GM06990 (cell line): ENCODE measurements around the gene LPP.

Experiments used
- DNase-seq: peaks from one replicate; pipeline ENCODE4 v3.0.0-alpha.2; 2011; ENCODE audit not compliant: insufficient read length; ENCODE audit errors: extremely low read depth
- H3K27me3 ChIP-seq: replicated peaks from 2 replicates; pipeline ENCODE4 v1.6.0; 2011; ENCODE audit warnings: low read length; ENCODE audit not compliant: control insufficient read depth, insufficient read depth
- H3K36me3 ChIP-seq: 2 replicates; pipeline ENCODE4 v1.5.1; 2011; ENCODE audit warnings: low read length; ENCODE audit not compliant: control insufficient read depth, insufficient read depth
- H3K4me3 ChIP-seq: replicated peaks from 2 replicates; pipeline ENCODE4 v1.5.1; 2011; ENCODE audit warnings: low read depth, mild to moderate bottlenecking, control low read depth, low read length
- TF ChIP-seq, protein P1 (sequence below): IDR thresholded peaks from 2 replicates; pipeline ENCODE4 v1.5.1; 2011; ENCODE audit warnings: low read length, control low read depth, mild to moderate bottlenecking, inconsistent platforms; ENCODE audit not compliant: insufficient read depth, poor library complexity, severe bottlenecking

LPP gene

GRCh38 chr3:188881954-188882641 lies 728.1 kb downstream of the LPP start:
- Histone ChIP-seq H3K36me3 (no peaks in the 10 kb centered on the region), H3K27me3 (no peaks in the 10 kb centered on the region), H3K4me3 (no peak overlapping the region)
- DNase-seq = no peak
- TF ChIP-seq, protein P1, sequence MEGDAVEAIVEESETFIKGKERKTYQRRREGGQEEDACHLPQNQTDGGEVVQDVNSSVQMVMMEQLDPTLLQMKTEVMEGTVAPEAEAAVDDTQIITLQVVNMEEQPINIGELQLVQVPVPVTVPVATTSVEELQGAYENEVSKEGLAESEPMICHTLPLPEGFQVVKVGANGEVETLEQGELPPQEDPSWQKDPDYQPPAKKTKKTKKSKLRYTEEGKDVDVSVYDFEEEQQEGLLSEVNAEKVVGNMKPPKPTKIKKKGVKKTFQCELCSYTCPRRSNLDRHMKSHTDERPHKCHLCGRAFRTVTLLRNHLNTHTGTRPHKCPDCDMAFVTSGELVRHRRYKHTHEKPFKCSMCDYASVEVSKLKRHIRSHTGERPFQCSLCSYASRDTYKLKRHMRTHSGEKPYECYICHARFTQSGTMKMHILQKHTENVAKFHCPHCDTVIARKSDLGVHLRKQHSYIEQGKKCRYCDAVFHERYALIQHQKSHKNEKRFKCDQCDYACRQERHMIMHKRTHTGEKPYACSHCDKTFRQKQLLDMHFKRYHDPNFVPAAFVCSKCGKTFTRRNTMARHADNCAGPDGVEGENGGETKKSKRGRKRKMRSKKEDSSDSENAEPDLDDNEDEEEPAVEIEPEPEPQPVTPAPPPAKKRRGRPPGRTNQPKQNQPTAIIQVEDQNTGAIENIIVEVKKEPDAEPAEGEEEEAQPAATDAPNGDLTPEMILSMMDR = no peak

- H3K36me3 ChIP-seq = no peaks in the 10 kb centered on the region
- TF ChIP-seq, protein P1 = no peak
- no peak for DNase-seq
Observed at GRCh38 chr3:188884299-188885043, 730.5 kb downstream of the LPP start.

DNA sequence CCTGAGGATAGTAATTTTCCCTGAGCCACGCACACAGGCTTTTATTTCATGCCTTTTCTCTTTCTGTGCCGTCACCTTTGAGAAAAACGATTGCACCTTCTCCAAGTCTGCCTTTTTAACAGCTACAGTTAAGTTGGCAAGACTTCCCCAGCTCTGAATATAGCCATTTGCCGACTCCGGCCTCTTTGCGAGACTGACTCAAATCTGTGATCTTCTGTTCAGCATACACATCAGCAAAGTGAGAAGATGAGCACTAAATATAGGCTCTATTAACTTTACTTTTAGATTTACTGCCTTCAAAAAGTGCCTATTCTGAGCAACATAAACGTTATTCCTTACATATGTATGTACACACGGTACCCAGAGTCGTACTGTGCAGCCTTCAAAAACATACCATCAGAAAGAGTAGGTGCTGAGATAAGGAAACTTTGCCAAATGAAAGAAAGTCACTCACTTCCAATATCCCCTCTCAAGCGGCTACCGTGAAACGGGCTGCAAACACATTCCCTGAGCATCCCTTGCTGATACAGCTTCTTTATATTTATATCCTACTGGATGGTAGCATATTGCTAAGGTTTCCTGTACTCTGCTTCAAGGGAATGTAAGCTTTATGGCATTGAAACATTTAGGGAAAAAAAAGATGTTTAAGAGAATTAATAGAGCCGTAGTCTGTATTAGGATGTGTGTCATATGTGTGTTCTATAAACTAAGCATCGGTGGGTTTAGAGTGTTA lies 734.5 kb downstream of the LPP start:
- H3K27me3 ChIP-seq = no peaks in the 10 kb centered on the region
- TF ChIP-seq, protein P1 = no peak
- H3K36me3 ChIP-seq = no peaks in the 10 kb centered on the region
- H3K4me3 ChIP-seq = no peak overlapping the region
- no peak for DNase-seq

More at GRCh38 chr3:188884299-188885043, 730.5 kb downstream of the LPP start:
- no peak overlapping the region for H3K4me3 ChIP-seq
- H3K27me3 ChIP-seq = no peaks in the 10 kb centered on the region

DNA sequence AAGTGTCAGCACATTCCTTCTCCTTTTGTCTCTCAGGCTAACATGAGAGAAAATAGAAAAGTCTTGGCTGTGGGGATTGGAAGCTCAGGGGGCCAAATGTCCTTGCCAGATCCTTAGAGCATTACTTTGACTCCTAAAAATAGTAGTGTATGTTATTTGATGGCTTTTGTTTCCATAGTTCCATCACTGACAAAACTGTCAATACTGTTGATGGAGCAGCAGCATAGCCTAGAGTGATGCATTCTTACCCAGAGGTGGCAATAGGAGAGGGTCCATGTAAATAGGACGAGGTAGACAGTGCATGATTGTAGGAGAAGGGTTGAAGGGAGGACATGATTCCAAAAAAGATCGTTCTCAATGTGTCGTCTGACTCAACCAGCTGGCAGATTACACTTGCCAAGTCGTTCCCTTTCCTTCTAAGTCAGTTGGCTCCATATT lies 735.1 kb downstream of the LPP start:
- no peak for DNase-seq
- Histone ChIP-seq H3K36me3 (no peaks in the 10 kb centered on the region), H3K27me3 (no peaks in the 10 kb centered on the region), H3K4me3 (no peak overlapping the region)
- TF ChIP-seq, protein P1 = no peak

DNA sequence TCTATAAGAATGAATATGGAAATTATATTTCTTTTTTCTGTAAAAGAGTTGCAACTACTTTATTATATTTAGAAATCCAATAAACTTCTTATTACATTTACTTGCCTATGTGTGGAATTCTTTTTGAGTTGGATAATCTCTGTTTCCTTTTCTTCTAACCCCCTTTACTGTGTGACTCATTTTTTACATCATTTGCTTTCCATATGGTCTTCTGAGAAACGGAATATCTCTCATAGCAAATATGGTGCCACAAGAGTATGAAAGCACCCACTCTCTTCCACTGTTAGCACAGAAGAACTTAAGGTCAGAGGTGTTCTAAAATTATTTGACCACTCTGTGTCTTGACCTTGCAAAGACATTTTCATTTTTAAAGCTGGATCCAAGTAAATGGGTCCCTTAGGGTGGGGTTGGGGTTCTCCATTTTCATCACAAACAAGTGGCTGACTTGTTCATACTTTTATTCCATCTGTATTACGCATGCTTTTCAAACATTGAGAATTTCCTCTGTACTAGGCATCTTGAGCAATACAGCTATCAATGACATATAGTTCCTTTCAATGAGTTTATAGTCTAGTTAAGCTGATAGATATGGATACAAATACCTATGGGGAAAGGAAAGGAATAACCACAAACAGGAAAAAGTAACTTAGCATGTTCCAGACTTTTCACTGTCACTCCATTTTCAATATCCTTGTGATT lies 736.8 kb downstream of the LPP start:
- H3K4me3 ChIP-seq = no peak overlapping the region
- H3K27me3 ChIP-seq = no peaks in the 10 kb centered on the region
- no peaks in the 10 kb centered on the region for H3K36me3 ChIP-seq
- TF ChIP-seq, protein P1 = no peak
- no peak for DNase-seq
